PC-3 (cell line): ENCODE measurements around the gene GRIN3B. TPM values are rescaled to one million over a fixed set of nuclear protein-coding genes. Genes with fewer than 3 reads are reported as not detected.

Source experiments
- ATAC-seq: fragments of 200-7000 bp; cut with Tn5 transposase; 2 replicates; pipeline ENCODE4 v1.9.1; 2020; ENCODE audit warnings: mild to moderate bottlenecking, moderate library complexity
- BruUV-seq: library from RNA; stranded (reverse); fragments of 400-500 nt; replicated peaks from 2 replicates; lab custom pipeline; 2021; lab: Mats Ljungman, UMichigan
- CTCF ChIA-PET: fragments of 300-600 bp; sonication (Branson Sonifier 250); formaldehyde crosslinking; loops from one replicate; lab custom pipeline; 2022; ENCODE audit warnings: antibody characterized with exemption; lab: Charles Lee
- POLR2A ChIA-PET: fragments of 300-600 bp; sonication (Branson Sonifier 250); formaldehyde crosslinking; loops from one replicate; lab custom pipeline; 2022; ENCODE audit warnings: antibody characterized with exemption; ENCODE audit not compliant: unreplicated experiment; lab: Charles Lee
- DNase-seq: peaks from one replicate; pipeline ENCODE4 v3.0.0-alpha.2; 2015
- H2AFZ ChIP-seq: fragments of 300-600 bp; sonication (generic); 2 replicates; pipeline ENCODE4 v1.6.0; 2016; ENCODE audit warnings: antibody characterized with exemption, low read length
- H3F3A ChIP-seq: fragments of 300-600 bp; sonication (generic); one replicate; pipeline ENCODE4 v1.6.0; 2017; ENCODE audit warnings: antibody characterized with exemption, low read length, control low read depth, mild to moderate bottlenecking; ENCODE audit not compliant: unreplicated experiment
- H3K27ac ChIP-seq: fragments of 300-600 bp; sonication (generic); 2 replicates; pipeline ENCODE4 v1.5.1; 2016; ENCODE audit warnings: mild to moderate bottlenecking, low read length
- H3K27me3 ChIP-seq: fragments of 300-600 bp; sonication (generic); 2 replicates; pipeline ENCODE4 v1.6.1; 2016; ENCODE audit warnings: low read length, mixed read lengths
- H3K36me3 ChIP-seq: fragments of 300-600 bp; sonication (generic); 2 replicates; pipeline ENCODE4 v1.6.1; 2016; ENCODE audit warnings: low read depth, mixed run types, low read length, mixed read lengths
- H3K4me1 ChIP-seq: fragments of 300-600 bp; sonication (generic); 2 replicates; pipeline ENCODE4 v1.5.1; 2016; ENCODE audit warnings: low read length; ENCODE audit not compliant: insufficient read depth
- H3K4me2 ChIP-seq: fragments of 300-600 bp; sonication (generic); 2 replicates; pipeline ENCODE4 v1.6.0; 2016; ENCODE audit warnings: low read length
- H3K4me3 ChIP-seq: fragments of 300-600 bp; sonication (generic); 2 replicates; pipeline ENCODE4 v1.5.1; 2016; ENCODE audit warnings: mild to moderate bottlenecking, low read length, mixed read lengths
- H3K79me2 ChIP-seq: fragments of 300-600 bp; sonication (generic); 2 replicates; pipeline ENCODE4 v1.6.1; 2017; ENCODE audit warnings: low read length, mixed read lengths
- H3K9ac ChIP-seq: fragments of 300-600 bp; sonication (generic); 2 replicates; pipeline ENCODE4 v1.6.0; 2016; ENCODE audit warnings: mild to moderate bottlenecking, low read length
- H3K9me2 ChIP-seq: fragments of 300-600 bp; sonication (generic); replicated peaks from 2 replicates; pipeline ENCODE4 v1.6.1; 2016; ENCODE audit warnings: mixed run types, low read length, mixed read lengths
- H3K9me3 ChIP-seq: fragments of 300-600 bp; sonication (generic); 2 replicates; pipeline ENCODE4 v1.6.1; 2016; ENCODE audit warnings: low read length, mixed read lengths
- H4K20me1 ChIP-seq: fragments of 300-600 bp; sonication (generic); 2 replicates; pipeline ENCODE4 v1.6.1; 2016; ENCODE audit warnings: low read length, mixed read lengths
- CTCF ChIP-seq: fragments of 300-600 bp; sonication (generic); conservative IDR thresholded peaks from 2 replicates; pipeline ENCODE4 v1.5.1; 2017; ENCODE audit warnings: antibody characterized with exemption, low read depth, mild to moderate bottlenecking, low read length
- EZH2 ChIP-seq: fragments of 300-600 bp; sonication (generic); IDR thresholded peaks from one replicate; pipeline ENCODE4 v1.6.1; 2017; ENCODE audit warnings: antibody characterized with exemption, mild to moderate bottlenecking, low read length; ENCODE audit not compliant: unreplicated experiment
- EZH2phosphoT487 ChIP-seq: fragments of 300-600 bp; sonication (generic); IDR thresholded peaks from 2 replicates; pipeline ENCODE4 v1.6.1; 2018; ENCODE audit warnings: mild to moderate bottlenecking, antibody characterized with exemption, low read length, borderline replicate concordance
- intact Hi-C: fragments of 100-400 bp; cut with micrococcal nuclease; formaldehyde crosslinking; loops from 2 replicates; pipeline ENCODE4 v1.9.0; 2023
- total RNA-seq: library from RNA; depleted of rRNA; stranded (reverse); fragments of >200 nt; gene quantifications from 2 replicates; pipeline ENCODE4 v1.2.3, GENCODE V29; 2014

The GRIN3B gene
- total RNA-seq, 1 experiment from 2014 or later: 0.69 TPM

DNA sequence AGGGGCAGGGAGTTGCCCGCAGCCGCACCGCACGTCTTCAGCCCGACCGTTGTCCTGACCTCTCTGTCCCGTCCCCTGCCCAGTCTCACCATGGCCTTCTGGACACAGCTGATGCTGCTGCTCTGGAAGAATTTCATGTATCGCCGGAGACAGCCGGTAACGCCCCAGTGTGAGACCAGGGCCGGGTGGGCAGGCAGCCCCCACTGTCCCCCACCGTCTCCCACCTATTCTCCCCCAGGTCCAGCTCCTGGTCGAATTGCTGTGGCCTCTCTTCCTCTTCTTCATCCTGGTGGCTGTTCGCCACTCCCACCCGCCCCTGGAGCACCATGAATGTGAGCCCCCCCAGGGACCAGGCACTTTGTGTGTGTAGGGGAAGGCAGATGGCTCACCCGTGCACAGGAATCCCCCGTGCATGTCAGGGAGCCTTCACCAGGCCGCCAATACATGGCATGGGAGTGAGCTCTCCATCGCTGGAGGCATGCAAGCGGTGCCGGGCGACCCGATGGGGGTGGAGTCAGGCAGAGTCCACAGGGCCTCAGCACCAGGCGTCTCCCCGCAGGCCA is 41.1 kb downstream of the GRIN3B start:
- Histone ChIP-seq H3K9me2 (no peaks in the 10 kb centered on the region), H3K4me1 (peaks cover 16% of the 10 kb centered on the region; the same call in 1 of the 2 replicates), H4K20me1 (no peaks in the 10 kb centered on the region), H3K27me3 (no peaks in the 10 kb centered on the region), H3K27ac (no peak overlapping the region), H3K9me3 (no peaks in the 10 kb centered on the region), H3F3A (no peaks in the 10 kb centered on the region), H3K36me3 (no peaks in the 10 kb centered on the region; the same call in 1 of the 2 replicates), H2AFZ (0 out of 2 replicates have a peak overlapping the region, but pooled peaks have one; percentile 73), H3K9ac (no peak overlapping the region), H3K4me2 (peak overlapping the region; percentile 95), H3K79me2 (no peaks in the 10 kb centered on the region), H3K4me3 (peak overlapping the region; percentile 77)
- no peak for DNase-seq
- ATAC-seq: no peak
- TF ChIP-seq EZH2 (no peak), EZH2phosphoT487 (no peak), CTCF (no peak)
- BruUV-seq: no TSS peak
- ChIA-PET POLR2A (no interaction called here), CTCF (no interaction called here)
- intact Hi-C loops: no loop called here

- Histone ChIP-seq H3K4me2 (peak overlapping the region; percentile 95), H4K20me1 (no peaks in the 10 kb centered on the region), H3K27me3 (no peaks in the 10 kb centered on the region), H3K9me3 (no peaks in the 10 kb centered on the region), H3K4me3 (peak overlapping the region; percentile 77), H2AFZ (peak overlapping the region; percentile 73), H3F3A (no peaks in the 10 kb centered on the region), H3K27ac (peak overlapping the region; percentile 16; the same call in 1 of the 2 replicates), H3K9ac (0 out of 2 replicates have a peak overlapping the region, but pooled peaks have one; percentile 25), H3K79me2 (no peaks in the 10 kb centered on the region), H3K36me3 (no peaks in the 10 kb centered on the region), H3K4me1 (peaks cover 16% of the 10 kb centered on the region; the same call in 1 of the 2 replicates), H3K9me2 (no peaks in the 10 kb centered on the region)
- intact Hi-C loops: no loop called here
- TF ChIP-seq EZH2 (no peak), CTCF (no peak), EZH2phosphoT487 (no peak)
- POLR2A ChIA-PET: no interaction called here
- CTCF ChIA-PET: no interaction called here
- peak; percentile 70 for DNase-seq
- no TSS peak for BruUV-seq
- ATAC-seq: peak; percentile 18
These were observed 41.8 kb downstream of the GRIN3B start for GRCh38 chr19:1041835-1042685.
